Stimulated activated CD4-positive, alpha-beta T cell treated with anti-CD3 and anti-CD28 coated beads, Interleukin-2, amount 100 ng/mL, for 24 hours (primary cell): Measurements from ENCODE around the gene GOLGA3.

Experiments used
- DNase-seq, 2 donors: peaks; one replicate each; pipeline ENCODE4 v3.0.0-alpha.2; 2020

GOLGA3 gene

GRCh38 chr12:132719141-132719953 is 109.3 kb downstream of the GOLGA3 start:
- DNase-seq: no peak
